ENCODE results near the gene PNMA6E.

PNMA6E gene

DNA sequence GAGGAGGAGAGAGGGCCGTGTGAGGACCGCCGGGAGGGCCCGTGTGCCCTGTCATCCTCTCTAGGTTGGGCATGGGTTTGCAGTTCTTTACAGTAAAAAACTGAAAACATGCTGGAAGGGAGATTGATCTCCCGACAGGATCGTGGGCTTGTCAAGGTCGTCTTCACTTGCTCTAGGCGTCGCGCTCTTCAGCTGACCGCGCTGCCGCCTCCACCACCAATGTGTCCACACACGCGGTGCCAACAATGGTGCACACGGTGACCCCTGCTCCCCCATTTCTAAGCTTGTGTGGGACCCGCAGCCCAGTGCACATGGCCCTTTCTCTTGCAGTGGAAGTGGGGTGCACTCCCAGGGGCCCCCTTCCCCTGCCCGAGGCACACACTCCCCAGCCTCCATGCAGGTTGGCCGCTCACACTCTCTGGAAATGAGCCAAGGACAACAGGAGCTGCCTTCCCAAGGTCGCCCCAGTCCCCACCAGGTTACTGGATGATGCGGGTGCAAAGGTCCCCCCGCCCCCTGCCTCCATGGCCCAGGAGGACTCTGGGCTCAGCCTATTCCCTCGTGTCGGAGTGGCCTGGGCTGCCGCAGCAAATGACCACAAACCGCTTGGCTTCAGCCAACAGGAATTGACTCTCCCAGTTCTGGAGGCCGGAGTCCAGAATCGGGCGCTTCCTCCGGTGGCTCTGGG is 8.4 kb upstream of the PNMA6E start:
- Histone ChIP-seq H3K9me3 (ENCODE audit: control insufficient read depth, insufficient read depth, low read depth, low read length) (no peaks in the 10 kb centered on the region), H3K27ac (ENCODE audit: extremely low read depth, low read depth, low read length) (no peak overlapping the region), H3K4me1 (ENCODE audit: control insufficient read depth, insufficient read depth, low read length) (no peaks in the 10 kb centered on the region; the same call in 1 of the 2 replicates), H3K4me3 (ENCODE audit: low read depth, low read length) (no peak overlapping the region), H3K36me3 (ENCODE audit: control insufficient read depth in 2 of 2, insufficient read depth in 1 of 2, low read length in 2 of 2) (no peaks in the 10 kb centered on the region)
- ChIA-PET POLR2A (interaction anchor here (0.6 kb wide), 1 partner anchor 67 kb away, joined by 3 read pairs; no protein-coding TSS in a partner anchor), CTCF (no interaction called here)
- no peak for TF ChIP-seq SCRT2 (tag by site-specific recombination; IDR thresholded peaks at IDR 0.05)
- TF ChIP-seq, protein P1, sequence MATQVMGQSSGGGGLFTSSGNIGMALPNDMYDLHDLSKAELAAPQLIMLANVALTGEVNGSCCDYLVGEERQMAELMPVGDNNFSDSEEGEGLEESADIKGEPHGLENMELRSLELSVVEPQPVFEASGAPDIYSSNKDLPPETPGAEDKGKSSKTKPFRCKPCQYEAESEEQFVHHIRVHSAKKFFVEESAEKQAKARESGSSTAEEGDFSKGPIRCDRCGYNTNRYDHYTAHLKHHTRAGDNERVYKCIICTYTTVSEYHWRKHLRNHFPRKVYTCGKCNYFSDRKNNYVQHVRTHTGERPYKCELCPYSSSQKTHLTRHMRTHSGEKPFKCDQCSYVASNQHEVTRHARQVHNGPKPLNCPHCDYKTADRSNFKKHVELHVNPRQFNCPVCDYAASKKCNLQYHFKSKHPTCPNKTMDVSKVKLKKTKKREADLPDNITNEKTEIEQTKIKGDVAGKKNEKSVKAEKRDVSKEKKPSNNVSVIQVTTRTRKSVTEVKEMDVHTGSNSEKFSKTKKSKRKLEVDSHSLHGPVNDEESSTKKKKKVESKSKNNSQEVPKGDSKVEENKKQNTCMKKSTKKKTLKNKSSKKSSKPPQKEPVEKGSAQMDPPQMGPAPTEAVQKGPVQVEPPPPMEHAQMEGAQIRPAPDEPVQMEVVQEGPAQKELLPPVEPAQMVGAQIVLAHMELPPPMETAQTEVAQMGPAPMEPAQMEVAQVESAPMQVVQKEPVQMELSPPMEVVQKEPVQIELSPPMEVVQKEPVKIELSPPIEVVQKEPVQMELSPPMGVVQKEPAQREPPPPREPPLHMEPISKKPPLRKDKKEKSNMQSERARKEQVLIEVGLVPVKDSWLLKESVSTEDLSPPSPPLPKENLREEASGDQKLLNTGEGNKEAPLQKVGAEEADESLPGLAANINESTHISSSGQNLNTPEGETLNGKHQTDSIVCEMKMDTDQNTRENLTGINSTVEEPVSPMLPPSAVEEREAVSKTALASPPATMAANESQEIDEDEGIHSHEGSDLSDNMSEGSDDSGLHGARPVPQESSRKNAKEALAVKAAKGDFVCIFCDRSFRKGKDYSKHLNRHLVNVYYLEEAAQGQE (tag by site-specific recombination; IDR thresholded peaks at IDR 0.05): no peak
- no peak for TF ChIP-seq ZNF350 (tag by site-specific recombination; IDR thresholded peaks at IDR 0.05)
- no peak for TF ChIP-seq ZNF660 (tag by site-specific recombination; IDR thresholded peaks at IDR 0.05)
- TF ChIP-seq ZNF701 (tag by site-specific recombination; IDR thresholded peaks at IDR 0.05): no peak
- TF ChIP-seq, protein P2, sequence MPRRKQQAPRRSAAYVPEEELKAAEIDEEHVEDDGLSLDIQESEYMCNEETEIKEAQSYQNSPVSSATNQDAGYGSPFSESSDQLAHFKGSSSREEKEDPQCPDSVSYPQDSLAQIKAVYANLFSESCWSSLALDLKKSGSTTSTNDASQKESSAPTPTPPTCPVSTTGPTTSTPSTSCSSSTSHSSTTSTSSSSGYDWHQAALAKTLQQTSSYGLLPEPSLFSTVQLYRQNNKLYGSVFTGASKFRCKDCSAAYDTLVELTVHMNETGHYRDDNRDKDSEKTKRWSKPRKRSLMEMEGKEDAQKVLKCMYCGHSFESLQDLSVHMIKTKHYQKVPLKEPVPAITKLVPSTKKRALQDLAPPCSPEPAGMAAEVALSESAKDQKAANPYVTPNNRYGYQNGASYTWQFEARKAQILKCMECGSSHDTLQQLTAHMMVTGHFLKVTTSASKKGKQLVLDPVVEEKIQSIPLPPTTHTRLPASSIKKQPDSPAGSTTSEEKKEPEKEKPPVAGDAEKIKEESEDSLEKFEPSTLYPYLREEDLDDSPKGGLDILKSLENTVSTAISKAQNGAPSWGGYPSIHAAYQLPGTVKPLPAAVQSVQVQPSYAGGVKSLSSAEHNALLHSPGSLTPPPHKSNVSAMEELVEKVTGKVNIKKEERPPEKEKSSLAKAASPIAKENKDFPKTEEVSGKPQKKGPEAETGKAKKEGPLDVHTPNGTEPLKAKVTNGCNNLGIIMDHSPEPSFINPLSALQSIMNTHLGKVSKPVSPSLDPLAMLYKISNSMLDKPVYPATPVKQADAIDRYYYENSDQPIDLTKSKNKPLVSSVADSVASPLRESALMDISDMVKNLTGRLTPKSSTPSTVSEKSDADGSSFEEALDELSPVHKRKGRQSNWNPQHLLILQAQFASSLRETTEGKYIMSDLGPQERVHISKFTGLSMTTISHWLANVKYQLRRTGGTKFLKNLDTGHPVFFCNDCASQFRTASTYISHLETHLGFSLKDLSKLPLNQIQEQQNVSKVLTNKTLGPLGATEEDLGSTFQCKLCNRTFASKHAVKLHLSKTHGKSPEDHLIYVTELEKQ (tag by site-specific recombination; IDR thresholded peaks at IDR 0.05; ENCODE audit: borderline replicate concordance): no peak
- TF ChIP-seq ZNF354C (tag by site-specific recombination; IDR thresholded peaks at IDR 0.05; ENCODE audit: borderline replicate concordance, low read depth): no peak
- no peak for TF ChIP-seq GLIS2 (tag by site-specific recombination; IDR thresholded peaks at IDR 0.05)
- no peak for TF ChIP-seq SP2 (tag by site-specific recombination; IDR thresholded peaks at IDR 0.05)
- TF ChIP-seq ZNF202 (tag by site-specific recombination; IDR thresholded peaks at IDR 0.05; ENCODE audit: borderline replicate concordance): no peak
- TF ChIP-seq ZNF112 (tag by site-specific recombination; IDR thresholded peaks at IDR 0.05): no peak
- no peak for TF ChIP-seq ZNF174 (tag by site-specific recombination; IDR thresholded peaks at IDR 0.05)

DNA sequence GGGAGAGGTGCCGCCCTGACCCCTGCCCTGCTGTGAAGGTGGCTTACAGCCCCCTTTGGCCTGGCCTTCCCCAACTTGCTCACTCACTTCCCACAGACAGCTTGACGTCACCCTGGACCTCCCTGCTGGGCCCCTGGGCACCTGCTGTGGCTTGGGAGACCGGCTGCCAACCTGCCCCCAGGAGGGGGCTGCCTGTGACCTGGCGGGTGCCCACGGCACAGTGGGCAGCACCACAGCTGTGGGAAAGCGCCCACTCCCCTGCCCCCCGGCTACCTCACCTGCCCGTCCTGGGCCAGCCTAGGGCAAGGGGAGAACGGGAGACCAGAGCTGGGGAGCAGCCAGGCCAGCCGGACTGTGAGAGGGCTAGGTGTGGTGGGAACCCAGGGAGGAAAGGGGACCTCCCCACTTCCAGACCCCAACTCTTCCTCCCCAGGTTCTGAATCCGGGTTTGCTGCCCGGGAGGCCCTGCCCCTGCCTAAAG is 7.8 kb upstream of the PNMA6E start:
- TF ChIP-seq ZIC2 (tag by site-specific recombination; IDR thresholded peaks at IDR 0.05) (peak; percentile 96), ZNF791 (tag by site-specific recombination; IDR thresholded peaks at IDR 0.05) (no peak), ZNF19 (tag by site-specific recombination; IDR thresholded peaks at IDR 0.05; ENCODE audit: low read depth) (no peak)
- POLR2A ChIA-PET: no interaction called here

More for the DNA sequence above, 7.8 kb upstream of the PNMA6E start:
- CTCF ChIA-PET: interaction anchor here (1.1 kb wide), 1 partner anchor 22 kb away, joined by 3 read pairs; no protein-coding TSS in a partner anchor
- Histone ChIP-seq H3K36me3 (ENCODE audit: control insufficient read depth in 2 of 2, insufficient read depth in 1 of 2, low read length in 2 of 2) (no peaks in the 10 kb centered on the region), H3K9me3 (ENCODE audit: control insufficient read depth, insufficient read depth, low read depth, low read length) (no peaks in the 10 kb centered on the region), H3K4me3 (ENCODE audit: low read depth, low read length) (no peak overlapping the region), H3K4me1 (ENCODE audit: control insufficient read depth, insufficient read depth, low read length) (no peaks in the 10 kb centered on the region; the same call in 1 of the 2 replicates), H3K27ac (ENCODE audit: extremely low read depth, low read depth, low read length) (no peak overlapping the region)

All from HEK293 (cell line).